IPS-NIHi11 (cell line): ENCODE measurements around the gene PPRC1.

Experiments used
- DNase-seq: peaks from one replicate; pipeline ENCODE4 v3.0.0; 2012; ENCODE audit warnings: mixed read lengths, low spot score

PPRC1 gene

GRCh38 chr10:102117391-102118159 lies 15.3 kb upstream of the PPRC1 start:
- DNase-seq = peak; percentile 38

GRCh38 chr10:102118867-102119266 lies 14.0 kb upstream of the PPRC1 start:
- DNase-seq = no peak

GRCh38 chr10:102119417-102120141 lies 13.3 kb upstream of the PPRC1 start:
- DNase-seq = peak; percentile 73

GRCh38 chr10:102120142-102120990 lies 12.5 kb upstream of the PPRC1 start, which contains the start of gene LDB1:
Gene LDB1 (minus strand): TSS chr10:102120368. CDS start chr10:102120110, 258 bp downstream.
- peak; percentile 74 for DNase-seq

GRCh38 chr10:102120991-102121738 lies 11.7 kb upstream of the PPRC1 start:
- peak; percentile 75 for DNase-seq

GRCh38 chr10:102121739-102122372 lies 11.0 kb upstream of the PPRC1 start:
- DNase-seq = peak; percentile 48

- no peak for DNase-seq
These were observed 10.4 kb upstream of the PPRC1 start for GRCh38 chr10:102122450-102122849.

GRCh38 chr10:102123223-102123622 lies 9.6 kb upstream of the PPRC1 start:
- no peak for DNase-seq

GRCh38 chr10:102131286-102132170 lies 1.3 kb upstream of the PPRC1 start:
- no peak for DNase-seq

GRCh38 chr10:102132193-102132562 lies 662 bp upstream of the PPRC1 start:
- no peak for DNase-seq

GRCh38 chr10:102133373-102134195 lies 744 bp downstream of the PPRC1 start:
- DNase-seq = peak; percentile 75

GRCh38 chr10:102134416-102134815 lies 1.6 kb downstream of the PPRC1 start:
- no peak for DNase-seq

GRCh38 chr10:102135956-102136526 lies 3.2 kb downstream of the PPRC1 start:
- DNase-seq = no peak

GRCh38 chr10:102139281-102140110 lies 6.7 kb downstream of the PPRC1 start:
- no peak for DNase-seq

- DNase-seq = no peak
These were observed 7.4 kb downstream of the PPRC1 start for GRCh38 chr10:102140218-102140617.

GRCh38 chr10:102140913-102141540 lies 8.2 kb downstream of the PPRC1 start:
- DNase-seq = no peak

- DNase-seq = no peak
These were observed 8.8 kb downstream of the PPRC1 start for GRCh38 chr10:102141583-102142107.
